Measurements from ENCODE around the gene TBC1D9B.

Gene TBC1D9B

GRCh38 chr5:179887095-179887494, 20.6 kb downstream of the TBC1D9B start:
- DNase-seq (ENCODE audit: low read depth, low spot score), result no peak
- no peak overlapping the region for H3K27ac ChIP-seq

GRCh38 chr5:179886190-179886911, 21.3 kb downstream of the TBC1D9B start:
- DNase-seq (ENCODE audit: low read depth, low spot score), result no peak
- no peak overlapping the region for H3K27ac ChIP-seq

GRCh38 chr5:179885491-179886090, 22.1 kb downstream of the TBC1D9B start:
- H3K27ac ChIP-seq, result no peak overlapping the region
- no peak for DNase-seq (ENCODE audit: low read depth, low spot score)

GRCh38 chr5:179883163-179883562, 24.5 kb downstream of the TBC1D9B start:
- no peak for DNase-seq (ENCODE audit: low read depth, low spot score)
- H3K27ac ChIP-seq, result no peak overlapping the region

GRCh38 chr5:179882338-179882737, 25.4 kb downstream of the TBC1D9B start:
- no peak overlapping the region for H3K27ac ChIP-seq
- no peak for DNase-seq (ENCODE audit: low read depth, low spot score)

GRCh38 chr5:179880848-179881590, 26.7 kb downstream of the TBC1D9B start:
- DNase-seq (ENCODE audit: low read depth, low spot score), result no peak
- H3K27ac ChIP-seq, result no peak overlapping the region

GRCh38 chr5:179880066-179880650, 27.5 kb downstream of the TBC1D9B start:
- H3K27ac ChIP-seq, result no peak overlapping the region
- no peak for DNase-seq (ENCODE audit: low read depth, low spot score)

GRCh38 chr5:179879690-179880010, 28.0 kb downstream of the TBC1D9B start:
- no peak overlapping the region for H3K27ac ChIP-seq
- no peak for DNase-seq (ENCODE audit: low read depth, low spot score)

GRCh38 chr5:179879003-179879689, 28.6 kb downstream of the TBC1D9B start:
- H3K27ac ChIP-seq, result no peak overlapping the region
- DNase-seq (ENCODE audit: low read depth, low spot score), result no peak

GRCh38 chr5:179878222-179879002, 29.3 kb downstream of the TBC1D9B start:
- no peak overlapping the region for H3K27ac ChIP-seq
- no peak for DNase-seq (ENCODE audit: low read depth, low spot score)

GRCh38 chr5:179876610-179876952, 31.1 kb downstream of the TBC1D9B start:
- no peak for DNase-seq (ENCODE audit: low read depth, low spot score)

GRCh38 chr5:179875741-179876609, 31.7 kb downstream of the TBC1D9B start:
- DNase-seq (ENCODE audit: low read depth, low spot score), result no peak
- no peak overlapping the region for H3K27ac ChIP-seq

More at GRCh38 chr5:179876610-179876952, 31.1 kb downstream of the TBC1D9B start:
- H3K27ac ChIP-seq, result no peak overlapping the region

GRCh38 chr5:179874536-179875292, 33.0 kb downstream of the TBC1D9B start:
- H3K27ac ChIP-seq, result no peak overlapping the region
- DNase-seq (ENCODE audit: low read depth, low spot score), result no peak

GRCh38 chr5:179874136-179874535, 33.6 kb downstream of the TBC1D9B start:
- no peak for DNase-seq (ENCODE audit: low read depth, low spot score)
- no peak overlapping the region for H3K27ac ChIP-seq

GRCh38 chr5:179873588-179874110, 34.0 kb downstream of the TBC1D9B start:
- no peak for DNase-seq (ENCODE audit: low read depth, low spot score)
- no peak overlapping the region for H3K27ac ChIP-seq

GRCh38 chr5:179872828-179873575, 34.7 kb downstream of the TBC1D9B start:
- no peak for DNase-seq (ENCODE audit: low read depth, low spot score)

More at GRCh38 chr5:179872828-179873575, 34.7 kb downstream of the TBC1D9B start:
- no peak overlapping the region for H3K27ac ChIP-seq

Measured in epithelial cell of prostate (primary cell).